HepG2 (cell line): Measurements from ENCODE around the gene C1orf116. TPM values are rescaled to one million over a fixed set of nuclear protein-coding genes. Genes with fewer than 3 reads are reported as not detected.
A peak's percentile ranks its signal among the peaks of the same experiment; 100 is the strongest.

Experiments used
- EED ChIP-seq: sonication (generic); formaldehyde crosslinking; IDR thresholded peaks from 2 replicates; pipeline ENCODE4 v1.5.0; 2020; ENCODE audit warnings: mild to moderate bottlenecking, missing genetic modification reagents
- FOSL1 ChIP-seq: sonication (generic); formaldehyde crosslinking; IDR thresholded peaks from 2 replicates; pipeline ENCODE4 v1.9.0; 2021; ENCODE audit warnings: missing genetic modification reagents, borderline replicate concordance
- KMT2A ChIP-seq: sonication (generic); formaldehyde crosslinking; IDR thresholded peaks from 2 replicates; pipeline ENCODE4 v1.4.0; 2020; ENCODE audit warnings: missing genetic modification reagents
- NFYC ChIP-seq: IDR thresholded peaks from 2 replicates; pipeline ENCODE4 v1.6.1; 2016; ENCODE audit warnings: missing genetic modification reagents, missing compliant biosample characterization
- POGK ChIP-seq: sonication (generic); formaldehyde crosslinking; conservative IDR thresholded peaks from 2 replicates; pipeline ENCODE4 v1.8.0; 2022; ENCODE audit warnings: mild to moderate bottlenecking, moderate library complexity, missing genetic modification reagents
- PPARG ChIP-seq: conservative IDR thresholded peaks from 2 replicates; pipeline ENCODE4 v1.6.1; 2016; ENCODE audit warnings: missing biosample characterization, missing genetic modification reagents
- SAP130 ChIP-seq: IDR thresholded peaks from 2 replicates; pipeline ENCODE4 v1.6.1; 2016; ENCODE audit warnings: low read depth
- TEAD3 ChIP-seq: optimal IDR thresholded peaks from 2 replicates; pipeline ENCODE3; 2016; ENCODE audit warnings: borderline replicate concordance
- THAP9 ChIP-seq: sonication (generic); formaldehyde crosslinking; IDR thresholded peaks from 2 replicates; pipeline ENCODE4; 2020; ENCODE audit warnings: missing genetic modification reagents, mild to moderate bottlenecking, borderline replicate concordance
- TOPORS ChIP-seq: sonication (generic); formaldehyde crosslinking; IDR thresholded peaks from 2 replicates; pipeline ENCODE4 v1.8.0; 2023; ENCODE audit warnings: mild to moderate bottlenecking, missing genetic modification reagents
- ZNF33A ChIP-seq: sonication (generic); formaldehyde crosslinking; IDR thresholded peaks from 2 replicates; pipeline ENCODE4 v1.5.1; 2020; ENCODE audit warnings: missing genetic modification reagents, mild to moderate bottlenecking, moderate library complexity, borderline replicate concordance
- ZNF674 ChIP-seq: sonication (generic); formaldehyde crosslinking; IDR thresholded peaks from 2 replicates; pipeline ENCODE4 v1.5.0; 2020; ENCODE audit warnings: low read depth, mild to moderate bottlenecking, missing genetic modification reagents
- polyA plus RNA-seq, 8 experiments: library from polyadenylated mRNA; depleted of rRNA in 3 of 8; stranded (reverse) in 7 of 8; unstranded in 1 of 8; fragments of >200 nt; fragmentation: Illumina TruSeq in 4 of 8; extraction: Trizol in 4 of 8; gene quantifications; 2 replicates each; pipeline versions ENCODE4 v1.2.1 to v1.2.3, GENCODE V29; 2011 to 2016; ENCODE audit warnings: low read depth in 4 of 8, missing spikeins in 1 of 8, mixed read lengths in 1 of 8; ENCODE audit not compliant: insufficient read depth in 1 of 8
- total RNA-seq, 5 experiments: library from RNA; depleted of rRNA; stranded (reverse); fragments of >200 nt; fragmentation: Illumina TruSeq; extraction: Trizol; gene quantifications; 2 replicates each; pipeline ENCODE4 v1.2.3, GENCODE V29; 2016; ENCODE audit warnings: low read depth in 1 of 5
- TF ChIP-seq, protein P1 (sequence below): sonication (generic); formaldehyde crosslinking; IDR thresholded peaks from 2 replicates; pipeline ENCODE4 v1.4.0; 2020; ENCODE audit warnings: missing genetic modification reagents, borderline replicate concordance
- TF ChIP-seq, protein P2 (sequence below): sonication (generic); formaldehyde crosslinking; IDR thresholded peaks from 2 replicates; pipeline ENCODE4 v1.5.0; 2020; ENCODE audit warnings: missing genetic modification reagents

Gene C1orf116
- total and polyA plus RNA-seq, 2 of the 13 experiments (the other 11 are each of a cell fraction or from before 2014, with no cell fraction given), result 0.51 to 0.95 TPM

DNA sequence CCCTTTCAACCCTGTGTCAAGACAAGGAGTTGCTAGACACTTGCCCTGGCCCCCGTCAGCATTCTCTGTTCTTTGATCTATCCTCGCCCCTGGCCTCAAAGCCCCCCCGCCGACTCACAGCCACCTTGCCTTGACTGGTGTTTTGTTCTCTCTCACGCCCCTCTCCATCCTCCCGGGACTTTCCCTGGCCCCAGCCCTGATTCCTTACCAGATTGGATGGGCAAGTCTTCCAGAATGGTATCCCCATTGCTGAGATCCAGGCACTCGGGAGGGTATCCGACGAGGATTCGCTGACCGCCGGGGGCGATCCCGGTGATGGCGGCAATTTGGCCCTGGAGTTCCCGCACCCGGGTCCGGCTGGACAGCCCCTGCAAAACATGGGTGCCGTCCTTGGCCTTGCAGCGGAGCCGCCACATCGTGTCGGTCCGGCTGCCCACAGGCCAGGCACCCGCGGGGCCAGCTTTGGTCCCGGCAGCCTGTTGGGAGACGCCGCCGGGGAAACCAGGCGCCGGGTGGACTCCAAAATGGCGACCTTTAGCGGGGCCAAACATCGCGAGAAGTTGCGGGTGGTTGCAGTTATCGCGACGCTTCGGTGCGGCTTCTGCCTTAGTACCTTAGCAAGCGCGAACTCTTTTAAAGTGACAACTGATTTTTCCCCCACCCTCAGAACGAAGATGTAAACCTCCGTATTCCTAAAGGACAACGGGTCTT, 18.1 kb upstream of the C1orf116 start (continued):
- TF ChIP-seq THAP9 (CRISPR knock-in tag) (peak; percentile 99), ZNF674 (no peak), PPARG (no peak), TEAD3 (no peak), POGK (CRISPR knock-in tag) (no peak; the same call in 1 of the 2 replicates), TOPORS (CRISPR knock-in tag) (no peak), EED (CRISPR knock-in tag) (no peak), ZNF33A (0 out of 2 replicates have a peak, but pooled peaks have one; percentile 24), KMT2A (CRISPR knock-in tag) (peak; percentile 80; the same call in 1 of the 2 replicates), NFYC (CRISPR knock-in tag) (no peak), SAP130 (CRISPR knock-in tag) (peak; percentile 71), FOSL1 (CRISPR knock-in tag) (peak; percentile 3; the same call in 1 of the 2 replicates)
- TF ChIP-seq, protein P1, sequence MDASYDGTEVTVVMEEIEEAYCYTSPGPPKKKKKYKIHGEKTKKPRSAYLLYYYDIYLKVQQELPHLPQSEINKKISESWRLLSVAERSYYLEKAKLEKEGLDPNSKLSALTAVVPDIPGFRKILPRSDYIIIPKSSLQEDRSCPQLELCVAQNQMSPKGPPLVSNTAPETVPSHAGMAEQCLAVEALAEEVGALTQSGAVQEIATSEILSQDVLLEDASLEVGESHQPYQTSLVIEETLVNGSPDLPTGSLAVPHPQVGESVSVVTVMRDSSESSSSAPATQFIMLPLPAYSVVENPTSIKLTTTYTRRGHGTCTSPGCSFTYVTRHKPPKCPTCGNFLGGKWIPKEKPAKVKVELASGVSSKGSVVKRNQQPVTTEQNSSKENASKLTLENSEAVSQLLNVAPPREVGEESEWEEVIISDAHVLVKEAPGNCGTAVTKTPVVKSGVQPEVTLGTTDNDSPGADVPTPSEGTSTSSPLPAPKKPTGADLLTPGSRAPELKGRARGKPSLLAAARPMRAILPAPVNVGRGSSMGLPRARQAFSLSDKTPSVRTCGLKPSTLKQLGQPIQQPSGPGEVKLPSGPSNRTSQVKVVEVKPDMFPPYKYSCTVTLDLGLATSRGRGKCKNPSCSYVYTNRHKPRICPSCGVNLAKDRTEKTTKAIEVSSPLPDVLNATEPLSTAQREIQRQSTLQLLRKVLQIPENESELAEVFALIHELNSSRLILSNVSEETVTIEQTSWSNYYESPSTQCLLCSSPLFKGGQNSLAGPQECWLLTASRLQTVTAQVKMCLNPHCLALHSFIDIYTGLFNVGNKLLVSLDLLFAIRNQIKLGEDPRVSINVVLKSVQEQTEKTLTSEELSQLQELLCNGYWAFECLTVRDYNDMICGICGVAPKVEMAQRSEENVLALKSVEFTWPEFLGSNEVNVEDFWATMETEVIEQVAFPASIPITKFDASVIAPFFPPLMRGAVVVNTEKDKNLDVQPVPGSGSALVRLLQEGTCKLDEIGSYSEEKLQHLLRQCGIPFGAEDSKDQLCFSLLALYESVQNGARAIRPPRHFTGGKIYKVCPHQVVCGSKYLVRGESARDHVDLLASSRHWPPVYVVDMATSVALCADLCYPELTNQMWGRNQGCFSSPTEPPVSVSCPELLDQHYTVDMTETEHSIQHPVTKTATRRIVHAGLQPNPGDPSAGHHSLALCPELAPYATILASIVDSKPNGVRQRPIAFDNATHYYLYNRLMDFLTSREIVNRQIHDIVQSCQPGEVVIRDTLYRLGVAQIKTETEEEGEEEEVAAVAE (CRISPR knock-in tag), result no peak; the same call in 1 of the 2 replicates
- TF ChIP-seq, protein P2, sequence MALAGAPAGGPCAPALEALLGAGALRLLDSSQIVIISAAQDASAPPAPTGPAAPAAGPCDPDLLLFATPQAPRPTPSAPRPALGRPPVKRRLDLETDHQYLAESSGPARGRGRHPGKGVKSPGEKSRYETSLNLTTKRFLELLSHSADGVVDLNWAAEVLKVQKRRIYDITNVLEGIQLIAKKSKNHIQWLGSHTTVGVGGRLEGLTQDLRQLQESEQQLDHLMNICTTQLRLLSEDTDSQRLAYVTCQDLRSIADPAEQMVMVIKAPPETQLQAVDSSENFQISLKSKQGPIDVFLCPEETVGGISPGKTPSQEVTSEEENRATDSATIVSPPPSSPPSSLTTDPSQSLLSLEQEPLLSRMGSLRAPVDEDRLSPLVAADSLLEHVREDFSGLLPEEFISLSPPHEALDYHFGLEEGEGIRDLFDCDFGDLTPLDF, result no peak
